HG02973 (cell line): Measurements from ENCODE around the gene IPO4.

ENCODE experiments used
- ATAC-seq: cut with Tn5 transposase; IDR thresholded peaks from one replicate; pipeline ENCODE4 v1.9.1; 2021; ENCODE audit warnings: moderate library complexity; ENCODE audit not compliant: unreplicated experiment

Gene IPO4

GRCh38 chr14:24147761-24148428 lies 40.7 kb downstream of the IPO4 start:
- no peak for ATAC-seq

DNA sequence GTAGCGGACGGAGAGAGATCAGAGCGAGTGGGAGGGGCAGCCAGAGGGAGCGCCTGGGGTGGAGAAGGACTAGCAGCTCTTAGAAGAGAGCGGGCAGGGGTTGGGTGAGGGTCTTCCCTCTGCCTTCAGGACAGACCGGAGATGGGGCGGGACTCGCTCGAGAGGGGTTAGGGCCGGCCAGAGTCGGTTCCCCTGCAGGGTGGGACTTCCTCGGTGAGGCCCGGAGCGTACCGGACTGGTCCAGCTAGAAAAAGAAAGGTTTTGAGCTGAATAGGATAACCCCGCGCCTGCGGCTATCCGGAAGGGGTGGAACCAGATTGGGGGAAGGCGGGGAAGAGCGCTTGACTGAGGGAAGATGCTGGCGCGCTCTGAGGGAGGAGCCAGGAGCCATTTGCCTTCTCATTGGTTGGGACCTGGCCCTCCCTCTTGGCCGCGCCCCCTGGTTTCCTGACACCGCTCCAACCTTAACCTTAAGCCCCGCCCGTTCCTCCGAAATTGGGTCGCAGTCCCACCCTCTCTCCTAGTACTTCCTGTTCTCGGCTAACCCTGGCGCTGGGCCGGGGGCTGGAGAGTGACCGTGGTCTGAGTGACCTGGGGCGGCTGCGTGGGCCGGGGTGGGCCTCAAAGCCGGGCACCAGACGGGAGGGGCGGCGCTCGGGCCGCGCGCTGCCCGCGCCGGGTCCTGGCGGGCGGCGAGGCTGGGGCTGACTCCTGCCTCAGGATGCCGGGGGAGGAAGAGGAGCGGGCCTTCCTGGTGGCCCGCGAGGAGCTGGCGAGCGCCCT lies 41.4 kb downstream of the IPO4 start, which contains the start of gene RNF31:
Gene RNF31, plus strand, starts transcription at position 521 of the 783 bp plus-strand sequence. Its CDS starts 201 bp downstream, at position 722.
- peak; percentile 77 for ATAC-seq

DNA sequence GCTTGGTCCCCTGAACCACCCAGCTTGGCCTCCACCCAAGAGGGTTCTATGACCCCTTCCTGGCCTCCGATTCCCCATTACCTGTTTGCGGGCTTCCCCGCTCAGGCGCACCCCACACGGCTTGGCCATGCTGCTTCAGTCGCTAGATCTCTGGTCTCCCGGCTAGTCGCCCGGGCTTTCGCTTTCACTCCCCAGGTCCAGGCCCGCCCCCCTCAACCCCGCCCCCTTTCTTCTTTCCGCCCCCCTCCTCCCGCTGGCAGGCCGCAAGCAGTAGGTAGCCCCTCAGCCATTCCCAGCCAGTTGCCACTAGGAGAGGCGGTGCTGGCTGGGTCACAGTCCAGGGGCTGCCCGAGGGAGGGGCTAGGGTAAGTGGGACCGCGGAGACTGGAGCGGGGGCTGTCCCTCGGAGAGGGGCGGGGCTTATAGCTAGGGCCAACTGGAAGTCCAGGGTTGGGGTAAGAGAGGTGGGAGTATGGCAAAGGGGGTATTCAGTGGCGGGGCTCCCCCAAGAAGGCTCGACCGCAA lies 42.1 kb downstream of the IPO4 start, which contains the start of gene PSME2:
Gene PSME2, minus strand, starts transcription at position 158 of the 525 bp plus-strand sequence. Its CDS starts 29 bp downstream, at position 129.
- ATAC-seq: peak; percentile 49

GRCh38 chr14:24145690-24146452 lies 42.7 kb downstream of the IPO4 start:
- ATAC-seq: no peak

DNA sequence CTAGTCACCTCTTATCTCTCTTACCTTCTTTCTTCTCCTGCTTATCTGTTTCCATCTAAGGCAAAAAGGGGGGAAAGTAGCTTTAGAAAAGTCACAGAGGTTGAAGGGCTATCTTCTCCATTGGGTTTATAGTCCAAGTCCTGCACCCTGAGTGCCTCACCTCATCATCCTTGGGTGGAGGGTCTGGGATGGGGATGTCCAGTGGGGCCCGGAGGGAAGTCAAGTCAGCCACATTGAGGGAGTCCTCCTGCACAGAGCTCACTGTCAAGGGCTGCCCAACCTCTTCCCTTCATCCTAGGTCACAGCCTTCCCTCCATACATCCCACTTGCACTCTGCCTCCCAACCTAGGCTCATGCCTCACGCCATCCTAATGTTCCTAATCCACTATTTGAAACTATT lies 43.4 kb downstream of the IPO4 start:
- no peak for ATAC-seq

GRCh38 chr14:24144451-24144850 lies 44.2 kb downstream of the IPO4 start:
- no peak for ATAC-seq

DNA sequence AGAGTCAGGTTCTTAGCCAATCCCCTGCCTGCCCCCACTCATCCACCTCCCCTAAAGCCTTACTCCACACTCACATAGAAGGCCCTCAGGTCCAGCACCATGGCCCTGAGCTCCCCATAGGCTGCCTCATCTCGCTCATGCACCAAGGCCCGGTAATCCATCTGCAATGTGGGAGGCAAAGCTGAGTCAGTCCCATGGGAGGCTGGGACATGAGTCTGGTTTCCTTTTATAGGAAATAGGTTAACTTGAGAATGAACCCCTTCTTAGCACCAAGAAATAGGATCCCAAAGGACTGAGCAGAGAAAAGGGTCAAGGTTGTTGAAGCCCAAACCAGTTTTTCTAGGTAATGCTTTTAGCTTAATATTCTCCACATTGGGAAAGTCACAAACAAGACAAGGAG lies 45.1 kb downstream of the IPO4 start:
- no peak for ATAC-seq

GRCh38 chr14:24141097-24141880 lies 47.3 kb downstream of the IPO4 start, which contains the start of gene EMC9:
Gene EMC9 (minus strand): TSS chr14:24141591. CDS start chr14:24141304, 287 bp downstream.
- peak; percentile 74 for ATAC-seq

- ATAC-seq: no peak
These were observed 49.2 kb downstream of the IPO4 start for GRCh38 chr14:24139272-24139934.

DNA sequence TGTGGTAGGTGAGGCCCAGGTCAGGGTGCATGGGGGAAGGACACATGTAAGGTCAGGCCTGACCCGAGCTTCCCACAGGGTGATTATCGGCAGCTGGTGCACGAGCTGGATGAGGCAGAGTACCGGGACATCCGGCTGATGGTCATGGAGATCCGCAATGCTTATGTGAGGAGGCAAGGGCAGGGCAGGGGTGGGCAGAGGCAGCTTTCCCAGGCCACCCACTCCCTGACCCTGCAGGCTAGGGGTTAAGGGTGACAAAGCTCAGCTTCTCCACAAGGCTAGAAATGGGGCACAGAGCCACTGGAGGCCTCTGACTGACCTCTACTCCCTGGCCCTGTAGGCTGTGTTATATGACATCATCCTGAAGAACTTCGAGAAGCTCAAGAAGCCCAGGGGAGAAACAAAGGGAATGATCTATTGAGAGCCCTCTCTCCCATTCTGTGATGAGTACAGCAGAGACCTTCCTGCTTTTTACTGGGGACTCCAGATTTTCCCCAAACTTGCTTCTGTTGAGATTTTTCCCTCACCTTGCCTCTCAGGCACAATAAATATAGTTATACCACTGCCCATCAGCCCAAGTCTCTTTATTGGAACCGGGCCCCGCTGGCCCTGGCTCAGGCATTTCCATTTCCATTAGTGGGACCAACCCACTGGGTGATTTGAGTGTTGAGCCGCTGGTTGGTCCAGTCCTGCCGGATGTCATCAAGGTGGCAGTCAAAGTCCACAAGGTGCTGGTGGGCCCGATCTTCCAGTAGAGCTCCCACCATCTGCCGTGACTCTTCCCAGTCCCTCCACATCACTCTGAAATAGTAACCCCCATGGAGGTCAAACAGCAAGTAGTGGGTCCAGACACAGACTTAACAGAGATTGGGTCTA lies 50.0 kb downstream of the IPO4 start:
- no peak for ATAC-seq

GRCh38 chr14:24137529-24138395 lies 50.9 kb downstream of the IPO4 start:
- no peak for ATAC-seq

DNA sequence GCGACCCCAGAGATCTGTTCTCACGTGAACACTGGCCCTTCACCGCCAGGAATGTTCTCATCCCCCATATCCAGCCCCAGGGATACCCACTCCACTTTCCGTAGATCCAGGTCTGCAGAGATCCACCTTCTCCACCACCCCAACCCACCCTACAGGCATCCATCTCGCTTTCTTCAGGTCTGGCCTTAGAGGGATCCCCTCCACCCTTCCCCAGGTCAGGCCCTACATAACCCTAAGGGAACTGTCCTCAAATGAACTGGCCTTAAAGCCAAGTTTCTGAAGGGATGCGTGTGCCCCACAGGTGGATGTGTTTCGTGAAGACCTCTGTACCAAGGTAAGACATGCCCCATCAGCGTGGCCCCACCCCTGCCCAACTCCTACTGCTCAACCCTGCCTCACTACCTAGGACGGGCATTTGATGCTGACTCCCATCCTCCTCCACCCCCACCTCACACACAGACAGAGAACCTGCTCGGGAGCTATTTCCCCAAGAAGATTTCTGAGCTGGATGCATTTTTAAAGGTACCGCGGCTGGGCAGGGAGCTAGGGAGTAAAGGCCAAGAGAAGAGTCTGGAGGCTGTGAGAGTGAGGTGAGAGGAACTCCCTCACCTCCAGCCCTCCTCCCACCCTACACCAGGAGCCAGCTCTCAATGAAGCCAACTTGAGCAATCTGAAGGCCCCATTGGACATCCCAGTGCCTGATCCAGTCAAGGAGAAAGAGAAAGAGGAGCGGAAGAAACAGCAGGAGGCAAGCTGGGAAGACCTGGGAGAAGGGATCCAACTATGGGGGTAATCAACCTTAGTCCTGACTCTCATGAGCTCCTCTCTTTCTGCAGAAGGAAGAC lies 51.7 kb downstream of the IPO4 start:
- no peak for ATAC-seq

DNA sequence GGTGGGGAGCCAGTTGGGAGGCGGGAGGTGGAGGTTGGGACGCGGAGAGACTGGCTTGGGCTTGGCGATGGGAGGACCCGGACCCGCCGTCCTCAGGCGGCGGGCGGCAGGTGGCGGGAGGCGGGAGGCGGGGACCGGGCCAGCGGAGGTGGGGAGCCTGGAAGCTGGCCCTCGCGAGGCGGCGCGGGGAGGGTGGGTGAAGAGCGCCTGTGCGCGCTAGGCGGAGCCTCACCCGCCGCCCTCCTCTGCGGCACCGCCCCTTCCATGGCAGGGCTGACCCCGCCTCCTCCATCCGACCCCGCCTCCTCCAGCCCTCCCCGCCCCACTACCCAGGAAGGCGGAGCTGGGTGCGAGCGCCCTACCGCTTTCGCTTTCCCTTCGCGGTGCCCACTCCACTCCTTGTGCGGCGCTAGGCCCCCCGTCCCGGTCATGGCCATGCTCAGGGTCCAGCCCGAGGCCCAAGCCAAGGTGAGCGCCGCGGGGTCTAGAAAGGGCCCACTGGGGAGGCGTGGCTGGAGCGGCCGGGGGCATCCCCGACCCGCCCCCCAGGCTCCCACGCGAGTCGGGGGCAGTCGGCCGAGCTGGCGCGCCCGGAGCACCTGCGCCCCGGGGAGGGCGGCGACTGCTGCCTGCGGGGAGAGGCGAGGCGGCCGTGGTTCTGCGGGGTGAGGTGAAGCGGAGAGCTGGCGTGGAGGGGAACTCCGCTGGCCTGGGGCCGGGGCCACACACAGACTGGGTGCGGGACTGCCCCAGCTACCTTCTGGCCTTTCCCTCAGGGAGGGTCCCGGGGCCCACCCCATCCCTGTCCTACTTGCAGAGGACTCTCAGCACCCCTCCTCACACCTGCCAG lies 52.6 kb downstream of the IPO4 start, which contains the start of gene PSME1:
Gene PSME1, plus strand, starts transcription at position 361 of the 850 bp plus-strand sequence. Its CDS starts 69 bp downstream, at position 430.
- peak; percentile 86 for ATAC-seq

GRCh38 chr14:24135584-24135833 lies 53.1 kb downstream of the IPO4 start:
- peak; percentile 7 for ATAC-seq

- ATAC-seq: no peak
These were observed 54.9 kb downstream of the IPO4 start for GRCh38 chr14:24133735-24134134.

DNA sequence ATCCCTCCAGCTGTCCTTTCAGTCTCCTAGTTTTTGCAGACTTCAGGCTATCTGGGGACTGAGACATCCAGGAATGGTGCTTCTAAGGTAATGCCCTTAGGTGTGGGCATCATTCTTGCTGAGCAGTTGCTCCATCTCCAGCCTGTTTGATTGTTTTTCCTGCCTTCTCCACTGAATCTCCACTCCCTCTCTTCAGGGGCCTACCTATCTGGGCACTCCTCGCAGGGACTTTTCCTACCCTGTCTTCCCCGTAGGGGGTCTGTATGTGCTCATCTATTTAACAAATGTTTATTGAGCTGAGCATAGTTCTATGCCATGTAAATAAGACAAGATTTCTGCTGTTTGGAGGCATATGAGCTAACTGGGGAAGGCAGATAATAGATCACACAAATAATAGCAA lies 55.6 kb downstream of the IPO4 start:
- ATAC-seq: no peak
